OCI-LY3 (cell line): ENCODE measurements around the gene AGBL3.

Source experiments
- EZH2phosphoT487 ChIP-seq: fragments of 200-600 bp; shearing (Covaris generic); IDR thresholded peaks from 2 replicates; pipeline ENCODE4 v1.6.1; 2018; ENCODE audit warnings: antibody characterized with exemption, mixed run types, low read depth
- TF ChIP-seq, protein P1 (sequence below): fragments of 200-600, 300-600 bp; sonication (generic); IDR thresholded peaks from 2 replicates; pipeline ENCODE4 v1.5.1; 2014; ENCODE audit warnings: antibody characterized with exemption, low read length, low read depth

DNA sequence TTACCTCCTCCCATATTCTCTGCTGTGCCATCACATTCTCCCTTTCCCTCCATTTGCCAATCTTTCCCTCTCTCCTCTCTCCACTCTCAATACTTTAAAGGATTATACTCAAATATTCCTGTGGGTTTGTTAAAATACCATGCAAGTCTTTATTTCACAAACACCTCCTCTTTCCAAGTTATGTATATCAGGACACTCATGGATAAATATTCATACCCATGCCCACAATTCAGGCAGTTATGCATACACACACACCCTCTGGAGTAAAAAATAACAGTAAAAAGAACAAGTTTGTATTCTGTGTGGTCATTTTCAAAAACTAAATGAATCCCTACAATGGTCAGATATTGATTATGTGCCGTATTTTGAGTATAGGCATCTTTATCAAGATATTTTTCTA lies 88.2 kb downstream of the AGBL3 start:
- TF ChIP-seq, protein P1, sequence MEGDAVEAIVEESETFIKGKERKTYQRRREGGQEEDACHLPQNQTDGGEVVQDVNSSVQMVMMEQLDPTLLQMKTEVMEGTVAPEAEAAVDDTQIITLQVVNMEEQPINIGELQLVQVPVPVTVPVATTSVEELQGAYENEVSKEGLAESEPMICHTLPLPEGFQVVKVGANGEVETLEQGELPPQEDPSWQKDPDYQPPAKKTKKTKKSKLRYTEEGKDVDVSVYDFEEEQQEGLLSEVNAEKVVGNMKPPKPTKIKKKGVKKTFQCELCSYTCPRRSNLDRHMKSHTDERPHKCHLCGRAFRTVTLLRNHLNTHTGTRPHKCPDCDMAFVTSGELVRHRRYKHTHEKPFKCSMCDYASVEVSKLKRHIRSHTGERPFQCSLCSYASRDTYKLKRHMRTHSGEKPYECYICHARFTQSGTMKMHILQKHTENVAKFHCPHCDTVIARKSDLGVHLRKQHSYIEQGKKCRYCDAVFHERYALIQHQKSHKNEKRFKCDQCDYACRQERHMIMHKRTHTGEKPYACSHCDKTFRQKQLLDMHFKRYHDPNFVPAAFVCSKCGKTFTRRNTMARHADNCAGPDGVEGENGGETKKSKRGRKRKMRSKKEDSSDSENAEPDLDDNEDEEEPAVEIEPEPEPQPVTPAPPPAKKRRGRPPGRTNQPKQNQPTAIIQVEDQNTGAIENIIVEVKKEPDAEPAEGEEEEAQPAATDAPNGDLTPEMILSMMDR: no peak
- no peak for TF ChIP-seq EZH2phosphoT487
